Measurements from ENCODE around the gene LRRC36. TPM values are rescaled to one million over a fixed set of nuclear protein-coding genes. Genes with fewer than 3 reads are reported as not detected.
"Not testable (repeated sequence)": the region's sequence is repeated elsewhere in the genome, so short reads cannot be mapped to it uniquely, and the experiment has no call there.

Gene LRRC36
- total and polyA plus RNA-seq, 2 donors: 0.19 to 0.78 TPM

DNA sequence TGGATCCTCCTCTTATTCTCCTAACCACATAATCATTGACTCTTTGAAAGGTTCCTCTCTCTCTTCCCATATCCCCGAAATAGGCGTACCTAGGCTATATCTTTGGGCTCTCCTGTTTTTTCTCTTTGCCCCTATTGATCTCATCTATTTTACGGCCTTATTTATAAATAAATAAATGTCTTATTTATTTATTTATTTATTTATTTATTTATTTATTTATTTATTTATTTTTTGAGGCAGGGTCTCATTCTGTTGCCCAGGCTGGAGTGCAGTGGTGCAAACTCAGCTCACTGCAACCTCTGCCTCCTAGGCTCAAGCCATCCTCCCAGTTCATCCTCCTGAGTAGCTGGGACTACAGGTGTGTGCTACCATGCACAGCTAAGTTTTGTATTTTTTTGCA is 25.8 kb downstream of the LRRC36 start:
- H3K27me3 ChIP-seq (ENCODE audit: control insufficient read depth in 2 of 2, insufficient read depth in 1 of 2, low read length in 1 of 2); H3K36me3 ChIP-seq (ENCODE audit: control insufficient read depth in 2 of 2, insufficient read depth in 2 of 2, low read length in 1 of 2); H3K4me1 ChIP-seq (ENCODE audit: control insufficient read depth in 2 of 2, insufficient read depth in 2 of 2, low read length in 2 of 2); DNase-seq (ENCODE audit: low read depth in 6 of 9, low spot score in 9 of 9); H3K9me3 ChIP-seq (ENCODE audit: control insufficient read depth in 2 of 2, insufficient read depth in 1 of 2, low read length in 1 of 2); H3K4me3 ChIP-seq (ENCODE audit: low read length in 2 of 2); H3K27ac ChIP-seq (ENCODE audit: low read depth in 1 of 2, low read length in 1 of 2): not testable (repeated sequence)
- 97% methylated on average over 3 of the region's 3 CpGs for WGBS

DNA sequence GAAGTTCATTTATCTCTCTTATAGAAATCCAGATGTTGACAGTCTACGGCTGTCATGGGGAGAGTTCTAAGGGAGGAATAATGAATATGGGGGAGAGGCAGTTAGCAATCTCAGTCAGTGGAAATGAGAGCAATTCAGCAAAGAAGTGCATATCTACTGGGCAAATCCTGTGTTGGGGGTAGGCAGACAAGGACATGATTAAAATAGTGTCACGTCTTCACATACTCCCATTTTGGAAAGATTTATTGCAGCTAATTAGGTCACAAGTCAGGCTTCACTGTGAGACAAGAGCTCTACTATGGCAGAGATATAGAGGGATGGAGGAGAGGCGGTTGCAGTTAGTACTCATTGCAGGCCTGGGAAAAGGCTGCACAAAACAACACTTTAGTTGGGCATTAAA is 29.8 kb downstream of the LRRC36 start:
- DNase-seq (ENCODE audit: low read depth in 6 of 9, low spot score in 9 of 9): no peak
- WGBS: 97% methylated on average over 3 of the region's 3 CpGs
- H3K36me3 ChIP-seq (ENCODE audit: control insufficient read depth in 2 of 2, insufficient read depth in 2 of 2, low read length in 1 of 2): no peaks in the 10 kb centered on the region
- no peaks in the 10 kb centered on the region for H3K9me3 ChIP-seq (ENCODE audit: control insufficient read depth in 2 of 2, insufficient read depth in 1 of 2, low read length in 1 of 2)
- no peaks in the 10 kb centered on the region for H3K4me1 ChIP-seq (ENCODE audit: control insufficient read depth in 2 of 2, insufficient read depth in 2 of 2, low read length in 2 of 2)
- H3K27me3 ChIP-seq (ENCODE audit: control insufficient read depth in 2 of 2, insufficient read depth in 1 of 2, low read length in 1 of 2): no peaks in the 10 kb centered on the region
- H3K27ac ChIP-seq (ENCODE audit: low read depth in 1 of 2, low read length in 1 of 2): no peak overlapping the region
- H3K4me3 ChIP-seq (ENCODE audit: low read length in 2 of 2): no peak overlapping the region

DNA sequence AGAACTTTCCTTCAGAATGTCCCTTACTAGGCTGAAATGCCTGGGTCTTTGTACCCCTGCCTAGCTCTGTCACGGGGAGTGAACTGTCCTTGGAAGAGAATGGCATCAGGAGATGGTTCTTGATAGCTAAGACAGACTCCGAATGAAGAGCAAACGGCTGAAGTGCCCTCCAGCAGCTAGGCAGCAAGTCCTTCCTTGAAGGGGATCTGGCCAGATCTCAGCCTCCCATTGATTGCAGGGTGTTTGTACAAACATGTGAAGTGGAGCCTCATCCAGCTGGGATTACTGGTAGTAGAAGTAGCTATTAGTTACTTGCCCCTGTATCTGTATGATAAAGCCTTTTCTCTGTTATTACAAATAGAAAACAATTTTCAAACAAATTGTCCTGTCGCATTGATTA is 30.9 kb downstream of the LRRC36 start:
- Histone ChIP-seq H3K27me3 (ENCODE audit: control insufficient read depth in 2 of 2, insufficient read depth in 1 of 2, low read length in 1 of 2) (no peaks in the 10 kb centered on the region), H3K36me3 (ENCODE audit: control insufficient read depth in 2 of 2, insufficient read depth in 2 of 2, low read length in 1 of 2) (no peaks in the 10 kb centered on the region), H3K27ac (ENCODE audit: low read depth in 1 of 2, low read length in 1 of 2) (no peak overlapping the region), H3K4me1 (ENCODE audit: control insufficient read depth in 2 of 2, insufficient read depth in 2 of 2, low read length in 2 of 2) (no peaks in the 10 kb centered on the region), H3K4me3 (ENCODE audit: low read length in 2 of 2) (no peak overlapping the region), H3K9me3 (ENCODE audit: control insufficient read depth in 2 of 2, insufficient read depth in 1 of 2, low read length in 1 of 2) (no peaks in the 10 kb centered on the region)
- DNase-seq (ENCODE audit: low read depth in 6 of 9, low spot score in 9 of 9): no peak
- 82% methylated on average over 4 of the region's 4 CpGs for WGBS

DNA sequence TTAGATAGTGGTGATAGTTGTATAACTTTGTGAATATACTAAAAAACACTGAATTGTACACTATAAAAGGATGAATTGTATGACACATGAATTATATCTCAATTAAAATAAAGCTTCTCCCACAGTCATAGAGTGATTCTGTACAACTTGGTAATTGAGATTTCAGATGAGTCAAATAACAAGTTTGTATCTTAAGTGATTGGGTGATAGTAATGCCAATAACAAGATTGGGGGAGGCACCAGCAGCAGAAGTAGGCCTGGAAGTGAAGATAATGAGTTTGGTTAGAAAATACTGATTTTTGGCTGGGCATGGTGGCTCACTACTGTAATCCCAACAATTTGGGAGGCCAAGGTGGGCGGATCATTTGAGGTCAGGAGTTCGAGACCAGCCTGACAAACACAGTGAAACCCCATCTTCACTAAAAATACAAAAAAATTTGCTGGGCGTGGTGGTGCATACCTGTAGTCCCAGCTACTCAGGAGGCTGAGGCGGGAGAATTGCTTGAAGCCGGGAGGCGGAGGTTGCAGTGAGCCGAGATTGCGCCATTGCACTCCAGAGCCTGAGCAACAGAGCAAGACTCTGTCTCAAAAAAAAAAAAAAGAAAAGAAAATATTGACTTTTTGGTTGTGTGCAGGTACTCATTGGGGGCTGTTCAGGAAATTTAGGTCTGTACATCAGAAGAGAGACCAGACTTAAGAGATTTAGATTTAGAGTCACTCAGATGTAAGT is 33.1 kb downstream of the LRRC36 start:
- H3K9me3 ChIP-seq (ENCODE audit: control insufficient read depth in 2 of 2, insufficient read depth in 1 of 2, low read length in 1 of 2); H3K27ac ChIP-seq (ENCODE audit: low read depth in 1 of 2, low read length in 1 of 2); DNase-seq (ENCODE audit: low read depth in 6 of 9, low spot score in 9 of 9); H3K4me3 ChIP-seq (ENCODE audit: low read length in 2 of 2); H3K27me3 ChIP-seq (ENCODE audit: control insufficient read depth in 2 of 2, insufficient read depth in 1 of 2, low read length in 1 of 2); H3K4me1 ChIP-seq (ENCODE audit: control insufficient read depth in 2 of 2, insufficient read depth in 2 of 2, low read length in 2 of 2); H3K36me3 ChIP-seq (ENCODE audit: control insufficient read depth in 2 of 2, insufficient read depth in 2 of 2, low read length in 1 of 2): not testable (repeated sequence)
- 98% methylated on average over 8 of the region's 8 CpGs for WGBS

DNA sequence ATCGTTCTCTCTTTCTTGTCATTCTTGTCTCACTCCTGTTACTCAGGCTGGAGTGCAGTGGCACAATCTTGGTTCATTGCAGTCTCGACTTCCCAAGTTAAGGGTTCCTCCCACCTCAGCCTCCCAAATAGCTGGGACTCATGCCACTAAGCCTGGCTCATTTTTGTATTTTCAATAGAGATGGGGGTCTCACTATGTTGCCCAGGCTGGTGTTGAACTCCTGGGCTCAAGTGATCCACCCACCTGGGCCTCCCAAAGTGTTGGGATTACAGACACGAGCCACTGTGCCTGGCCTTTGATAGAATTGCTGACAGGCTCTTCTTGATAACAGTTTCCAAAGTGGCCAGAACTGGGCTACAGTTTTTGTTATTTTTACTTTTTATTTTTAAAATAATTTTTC is 34.4 kb downstream of the LRRC36 start:
- no peaks in the 10 kb centered on the region for H3K36me3 ChIP-seq (ENCODE audit: control insufficient read depth in 2 of 2, insufficient read depth in 2 of 2, low read length in 1 of 2)
- 95% methylated on average over 3 of the region's 3 CpGs for WGBS
- H3K27me3 ChIP-seq (ENCODE audit: control insufficient read depth in 2 of 2, insufficient read depth in 1 of 2, low read length in 1 of 2): no peaks in the 10 kb centered on the region
- no peaks in the 10 kb centered on the region for H3K9me3 ChIP-seq (ENCODE audit: control insufficient read depth in 2 of 2, insufficient read depth in 1 of 2, low read length in 1 of 2)
- DNase-seq (ENCODE audit: low read depth in 6 of 9, low spot score in 9 of 9): no peak
- H3K27ac ChIP-seq (ENCODE audit: low read depth in 1 of 2, low read length in 1 of 2): no peak overlapping the region
- no peaks in the 10 kb centered on the region for H3K4me1 ChIP-seq (ENCODE audit: control insufficient read depth in 2 of 2, insufficient read depth in 2 of 2, low read length in 2 of 2)
- no peak overlapping the region for H3K4me3 ChIP-seq (ENCODE audit: low read length in 2 of 2)

DNA sequence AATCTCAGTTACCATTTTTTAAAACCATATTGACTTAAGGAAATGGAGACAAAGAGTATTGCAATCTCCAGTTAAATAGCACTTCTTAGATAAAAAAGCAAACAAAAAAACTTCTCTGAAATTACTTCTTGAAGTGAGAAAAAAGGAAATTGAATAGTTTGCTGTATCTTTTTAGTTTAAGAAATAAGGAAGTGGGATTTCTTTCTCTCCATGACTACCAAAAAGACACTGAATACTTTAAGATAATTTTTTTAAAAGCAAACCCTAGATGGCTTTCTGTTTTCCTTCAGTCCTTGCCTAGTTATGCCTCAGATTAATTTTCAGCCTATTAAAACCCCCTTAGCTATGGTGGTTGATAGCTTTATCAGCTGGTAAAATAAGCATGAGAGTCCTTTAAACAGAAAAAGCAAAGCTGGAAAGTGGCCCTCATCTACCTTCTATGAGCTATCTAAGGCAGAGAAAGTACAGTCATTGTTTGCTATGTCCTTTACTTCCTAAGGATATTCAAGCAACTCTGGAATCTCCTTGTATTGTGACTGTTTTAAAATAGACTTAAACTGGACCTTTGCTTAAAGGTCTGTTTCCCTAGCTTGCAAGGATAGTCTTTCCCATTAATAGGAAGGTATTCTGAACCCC is 38.1 kb downstream of the LRRC36 start:
- peak in 1 of 9 donors; percentile 13 for DNase-seq (ENCODE audit: low read depth in 6 of 9, low spot score in 9 of 9)
- Histone ChIP-seq H3K9me3 (ENCODE audit: control insufficient read depth in 2 of 2, insufficient read depth in 1 of 2, low read length in 1 of 2) (no peaks in the 10 kb centered on the region), H3K27ac (ENCODE audit: low read depth in 1 of 2, low read length in 1 of 2) (no peak overlapping the region), H3K4me1 (ENCODE audit: control insufficient read depth in 2 of 2, insufficient read depth in 2 of 2, low read length in 2 of 2) (no peaks in the 10 kb centered on the region), H3K4me3 (ENCODE audit: low read length in 2 of 2) (no peak overlapping the region), H3K27me3 (ENCODE audit: control insufficient read depth in 2 of 2, insufficient read depth in 1 of 2, low read length in 1 of 2) (no peaks in the 10 kb centered on the region), H3K36me3 (ENCODE audit: control insufficient read depth in 2 of 2, insufficient read depth in 2 of 2, low read length in 1 of 2) (no peaks in the 10 kb centered on the region)

DNA sequence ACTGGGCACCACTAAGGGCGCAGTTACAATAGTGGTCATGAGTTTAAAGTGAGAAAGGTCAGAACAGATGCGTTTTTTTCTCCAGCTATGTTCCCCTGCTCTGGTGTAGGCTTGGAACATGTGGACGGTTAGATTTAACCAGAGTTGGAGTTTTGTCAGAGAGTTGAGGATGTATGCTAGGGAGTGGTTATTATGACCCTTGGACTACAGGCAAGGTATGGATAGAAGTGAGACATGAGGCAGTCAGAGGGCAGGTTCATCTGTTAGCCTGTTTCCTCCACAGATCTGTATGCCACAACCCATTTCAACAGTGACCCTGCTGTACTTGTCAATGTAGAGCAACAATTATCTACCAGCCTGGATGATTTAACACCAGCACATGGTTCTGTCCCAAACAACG is 44.0 kb downstream of the LRRC36 start:
- 97% methylated on average over 4 of the region's 4 CpGs for WGBS
- H3K27me3 ChIP-seq (ENCODE audit: control insufficient read depth in 2 of 2, insufficient read depth in 1 of 2, low read length in 1 of 2): peaks cover 0 to 3% of the 10 kb centered on the region in 2 donors
- DNase-seq (ENCODE audit: low read depth in 6 of 9, low spot score in 9 of 9): no peak
- H3K9me3 ChIP-seq (ENCODE audit: control insufficient read depth in 2 of 2, insufficient read depth in 1 of 2, low read length in 1 of 2): no peaks in the 10 kb centered on the region
- no peak overlapping the region for H3K4me3 ChIP-seq (ENCODE audit: low read length in 2 of 2)
- H3K27ac ChIP-seq (ENCODE audit: low read depth in 1 of 2, low read length in 1 of 2): no peak overlapping the region
- H3K4me1 ChIP-seq (ENCODE audit: control insufficient read depth in 2 of 2, insufficient read depth in 2 of 2, low read length in 2 of 2): no peaks in the 10 kb centered on the region
- no peaks in the 10 kb centered on the region for H3K36me3 ChIP-seq (ENCODE audit: control insufficient read depth in 2 of 2, insufficient read depth in 2 of 2, low read length in 1 of 2)

DNA sequence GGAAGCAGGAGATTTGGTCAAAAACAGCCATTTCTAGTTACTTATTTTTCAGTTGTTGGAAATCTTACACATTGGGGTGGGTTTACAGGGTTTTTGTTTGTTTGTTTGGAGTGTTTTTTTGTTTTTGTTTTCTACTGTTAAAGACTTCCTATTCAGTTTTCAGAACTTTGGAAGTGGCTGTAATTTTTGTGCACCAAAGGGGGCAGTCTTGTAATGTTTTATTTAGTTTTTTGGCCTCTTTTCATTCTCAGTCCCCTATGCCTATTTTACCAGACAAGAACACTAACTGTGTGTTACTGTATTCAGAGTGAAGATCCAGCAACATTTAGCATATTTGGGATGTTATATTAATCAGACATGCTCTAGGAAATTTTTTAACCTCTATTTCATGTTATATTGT is 46.0 kb downstream of the LRRC36 start:
- Histone ChIP-seq H3K4me3 (ENCODE audit: low read length in 2 of 2) (no peak overlapping the region), H3K9me3 (ENCODE audit: control insufficient read depth in 2 of 2, insufficient read depth in 1 of 2, low read length in 1 of 2) (no peaks in the 10 kb centered on the region), H3K4me1 (ENCODE audit: control insufficient read depth in 2 of 2, insufficient read depth in 2 of 2, low read length in 2 of 2) (no peaks in the 10 kb centered on the region), H3K36me3 (ENCODE audit: control insufficient read depth in 2 of 2, insufficient read depth in 2 of 2, low read length in 1 of 2) (no peaks in the 10 kb centered on the region), H3K27me3 (ENCODE audit: control insufficient read depth in 2 of 2, insufficient read depth in 1 of 2, low read length in 1 of 2) (peaks cover 0 to 6% of the 10 kb centered on the region in 2 donors), H3K27ac (ENCODE audit: low read depth in 1 of 2, low read length in 1 of 2) (no peak overlapping the region)
- no peak for DNase-seq (ENCODE audit: low read depth in 6 of 9, low spot score in 9 of 9)

DNA sequence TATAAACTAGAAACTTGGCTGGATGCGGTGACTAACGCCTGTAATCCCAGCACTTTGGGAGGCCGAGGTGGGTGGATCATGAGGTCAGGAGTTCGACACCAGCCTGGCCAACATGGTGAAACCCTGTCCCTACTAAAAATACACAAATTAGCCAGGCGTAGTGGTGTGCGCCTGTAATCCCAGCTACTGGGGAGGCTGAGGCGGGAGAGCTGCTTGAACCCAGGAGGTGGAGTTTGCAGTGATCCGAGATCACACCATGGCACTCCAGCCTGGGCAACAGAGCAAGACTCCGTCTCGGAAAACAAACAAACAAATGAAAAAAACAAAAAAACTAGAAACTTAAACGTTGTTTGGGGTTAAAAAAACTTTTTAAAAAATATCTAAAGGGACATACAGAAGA is 49.4 kb downstream of the LRRC36 start:
- DNase-seq (ENCODE audit: low read depth in 6 of 9, low spot score in 9 of 9); H3K27me3 ChIP-seq (ENCODE audit: control insufficient read depth in 2 of 2, insufficient read depth in 1 of 2, low read length in 1 of 2); H3K27ac ChIP-seq (ENCODE audit: low read depth in 1 of 2, low read length in 1 of 2); H3K36me3 ChIP-seq (ENCODE audit: control insufficient read depth in 2 of 2, insufficient read depth in 2 of 2, low read length in 1 of 2); H3K4me1 ChIP-seq (ENCODE audit: control insufficient read depth in 2 of 2, insufficient read depth in 2 of 2, low read length in 2 of 2); H3K4me3 ChIP-seq (ENCODE audit: low read length in 2 of 2); H3K9me3 ChIP-seq (ENCODE audit: control insufficient read depth in 2 of 2, insufficient read depth in 1 of 2, low read length in 1 of 2): not testable (repeated sequence)
- 94% methylated on average over 11 of the region's 11 CpGs for WGBS
